ENCODE results near the gene RGS16. TPM values are rescaled to one million over a fixed set of nuclear protein-coding genes. Genes with fewer than 3 reads are reported as not detected.

RGS16 gene
- total RNA-seq, 1 donor from 2014 or later, result 12.5 TPM

DNA sequence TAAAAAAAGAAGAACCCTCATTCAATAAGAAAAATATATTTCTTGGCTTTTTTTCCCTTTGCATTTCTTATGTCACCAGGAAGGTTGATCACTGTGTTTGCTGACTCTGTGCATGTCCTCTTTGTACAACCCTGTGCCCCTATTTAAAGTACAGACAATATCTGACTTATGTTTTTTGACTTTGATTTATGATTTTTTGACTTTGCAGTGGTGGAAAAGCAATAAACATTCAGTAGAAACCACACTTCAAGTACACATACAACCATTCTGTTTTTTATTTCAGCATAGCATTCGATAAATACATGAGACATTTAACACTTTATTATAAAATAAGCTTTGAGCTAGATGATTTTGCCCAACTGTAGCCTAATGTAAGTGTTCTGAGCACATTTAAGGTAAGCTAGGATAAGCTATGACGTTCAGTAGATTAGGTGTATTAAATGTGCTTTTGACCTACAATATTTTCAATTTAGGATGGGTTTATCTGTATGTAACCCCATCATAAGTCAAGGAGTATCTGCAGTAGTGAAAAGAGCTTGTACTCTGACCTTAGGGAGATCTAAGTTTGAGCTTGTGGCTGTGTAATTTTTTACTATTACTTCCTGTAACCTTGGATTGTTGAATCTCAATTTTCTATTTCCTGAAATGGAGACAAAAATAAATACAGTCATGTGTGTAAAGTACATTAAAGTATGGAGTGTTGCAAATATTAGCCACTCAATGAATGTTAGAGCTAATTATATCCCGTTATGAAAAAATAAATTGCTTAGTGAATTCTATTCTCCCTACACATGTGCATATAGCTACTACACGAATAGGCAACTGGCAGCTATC, 16.3 kb downstream of the RGS16 start:
- no peak overlapping the region for H2AFZ ChIP-seq (replicated peaks)
- no peaks in the 10 kb centered on the region for H3K9me3 Mint-ChIP-seq

DNA sequence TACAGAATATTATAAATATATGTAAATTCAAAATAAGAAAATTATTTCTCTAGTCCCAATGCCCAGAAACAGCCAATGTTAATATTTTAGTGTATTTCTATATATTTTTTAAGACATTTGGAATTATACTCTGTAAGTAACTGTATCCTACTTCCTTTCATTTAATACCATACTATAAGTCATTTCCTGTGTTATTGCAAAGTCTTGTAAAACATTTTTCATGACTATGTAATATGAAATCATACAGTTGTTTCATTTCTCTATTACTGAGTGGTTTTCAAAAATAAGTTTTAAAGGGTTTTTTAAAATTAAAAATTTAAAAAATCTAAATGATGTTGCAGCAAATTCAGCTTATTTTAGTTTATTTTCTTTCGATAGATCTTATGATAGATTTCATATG, 17.1 kb downstream of the RGS16 start:
- no peaks in the 10 kb centered on the region for H3K27me3 ChIP-seq
- H3K4me2 ChIP-seq, result no peak overlapping the region
- no peak overlapping the region for H3K27ac ChIP-seq
- H3K27ac Mint-ChIP-seq, result no peak overlapping the region
- H3K79me2 ChIP-seq (ENCODE audit: low read depth), result no peaks in the 10 kb centered on the region
- no peaks in the 10 kb centered on the region for H3K36me3 Mint-ChIP-seq
- H3K9me3 Mint-ChIP-seq, result no peaks in the 10 kb centered on the region
- H4K20me1 ChIP-seq (ENCODE audit: low read depth), result no peaks in the 10 kb centered on the region
- peaks cover 3% of the 10 kb centered on the region for H3K9me3 ChIP-seq (ENCODE audit: low read depth)
- H3F3A ChIP-seq (ENCODE audit: low read depth), result no peaks in the 10 kb centered on the region
- H3K9ac ChIP-seq, result no peak overlapping the region
- H3K4me1 ChIP-seq, result no peaks in the 10 kb centered on the region
- peaks cover 14% of the 10 kb centered on the region for H3K4me1 Mint-ChIP-seq
- no peak for DNase-seq (ENCODE audit: low spot score)
- peaks cover 5% of the 10 kb centered on the region for H3K27me3 Mint-ChIP-seq (ENCODE audit: insufficient read depth, low read depth)
- H2AFZ ChIP-seq (replicated peaks), result no peak overlapping the region
- H3K4me3 ChIP-seq, result no peak overlapping the region
- H3K4me3 Mint-ChIP-seq, result no peak overlapping the region
- TF ChIP-seq EZH2phosphoT487 (IDR thresholded peaks at IDR 0.05) (no peak), EZH2 (IDR thresholded peaks at IDR 0.05) (no peak)
- TF ChIP-seq, protein P1, sequence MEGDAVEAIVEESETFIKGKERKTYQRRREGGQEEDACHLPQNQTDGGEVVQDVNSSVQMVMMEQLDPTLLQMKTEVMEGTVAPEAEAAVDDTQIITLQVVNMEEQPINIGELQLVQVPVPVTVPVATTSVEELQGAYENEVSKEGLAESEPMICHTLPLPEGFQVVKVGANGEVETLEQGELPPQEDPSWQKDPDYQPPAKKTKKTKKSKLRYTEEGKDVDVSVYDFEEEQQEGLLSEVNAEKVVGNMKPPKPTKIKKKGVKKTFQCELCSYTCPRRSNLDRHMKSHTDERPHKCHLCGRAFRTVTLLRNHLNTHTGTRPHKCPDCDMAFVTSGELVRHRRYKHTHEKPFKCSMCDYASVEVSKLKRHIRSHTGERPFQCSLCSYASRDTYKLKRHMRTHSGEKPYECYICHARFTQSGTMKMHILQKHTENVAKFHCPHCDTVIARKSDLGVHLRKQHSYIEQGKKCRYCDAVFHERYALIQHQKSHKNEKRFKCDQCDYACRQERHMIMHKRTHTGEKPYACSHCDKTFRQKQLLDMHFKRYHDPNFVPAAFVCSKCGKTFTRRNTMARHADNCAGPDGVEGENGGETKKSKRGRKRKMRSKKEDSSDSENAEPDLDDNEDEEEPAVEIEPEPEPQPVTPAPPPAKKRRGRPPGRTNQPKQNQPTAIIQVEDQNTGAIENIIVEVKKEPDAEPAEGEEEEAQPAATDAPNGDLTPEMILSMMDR (IDR thresholded peaks at IDR 0.05), result no peak
- H3K36me3 ChIP-seq, result no peaks in the 10 kb centered on the region

More for the DNA sequence above, 16.3 kb downstream of the RGS16 start:
- DNase-seq (ENCODE audit: low spot score), result no peak
- H3K27ac ChIP-seq, result no peak overlapping the region
- Mint-ChIP-seq H3K4me3 (no peak overlapping the region), H3K4me1 (peaks cover 14% of the 10 kb centered on the region), H3K36me3 (no peaks in the 10 kb centered on the region), H3K27ac (no peak overlapping the region), H3K27me3 (ENCODE audit: insufficient read depth, low read depth) (peaks cover 6% of the 10 kb centered on the region)
- peak overlapping the region; percentile 79 for H3K4me2 ChIP-seq
- no peaks in the 10 kb centered on the region for H3K79me2 ChIP-seq (ENCODE audit: low read depth)
- no peaks in the 10 kb centered on the region for H4K20me1 ChIP-seq (ENCODE audit: low read depth)
- no peaks in the 10 kb centered on the region for H3K4me1 ChIP-seq
- H3K36me3 ChIP-seq, result no peaks in the 10 kb centered on the region
- H3K9me3 ChIP-seq (ENCODE audit: low read depth), result peaks cover 3% of the 10 kb centered on the region
- TF ChIP-seq EZH2phosphoT487 (IDR thresholded peaks at IDR 0.05) (no peak), EZH2 (IDR thresholded peaks at IDR 0.05) (no peak)
- TF ChIP-seq, protein P1 (IDR thresholded peaks at IDR 0.05), result no peak
- H3K27me3 ChIP-seq, result no peaks in the 10 kb centered on the region
- no peak overlapping the region for H3K9ac ChIP-seq
- no peaks in the 10 kb centered on the region for H3F3A ChIP-seq (ENCODE audit: low read depth)
- peak overlapping the region; percentile 47 for H3K4me3 ChIP-seq

DNA sequence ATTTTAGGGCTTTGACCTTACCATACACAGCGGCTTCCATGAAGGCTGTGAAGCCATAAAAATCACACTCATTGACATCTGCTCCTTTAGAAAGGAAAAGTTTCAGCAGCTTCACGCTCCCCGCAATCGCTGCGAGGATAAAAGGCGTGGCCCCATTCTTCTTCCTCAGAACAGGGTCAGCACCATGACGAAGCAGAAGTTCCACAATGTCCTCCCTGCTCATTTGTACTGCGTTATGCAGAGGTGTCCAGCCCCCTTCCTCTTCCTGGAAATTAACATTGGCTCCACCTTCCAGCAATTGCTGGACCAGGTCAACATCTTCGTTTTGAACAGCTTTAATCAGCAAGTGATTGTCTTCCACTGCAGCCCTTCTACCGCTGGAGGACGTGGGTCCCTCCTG, 17.8 kb downstream of the RGS16 start:
- H3F3A ChIP-seq (ENCODE audit: low read depth), result no peaks in the 10 kb centered on the region
- no peaks in the 10 kb centered on the region for H3K36me3 ChIP-seq
- H3K4me1 Mint-ChIP-seq, result peaks cover 14% of the 10 kb centered on the region
- no peak for DNase-seq (ENCODE audit: low spot score)
- H3K27me3 ChIP-seq, result no peaks in the 10 kb centered on the region
- H3K4me2 ChIP-seq, result no peak overlapping the region
- H3K9ac ChIP-seq, result no peak overlapping the region
- peaks cover 5% of the 10 kb centered on the region for H3K27me3 Mint-ChIP-seq (ENCODE audit: insufficient read depth, low read depth)
- no peak overlapping the region for H3K27ac Mint-ChIP-seq
- no peak overlapping the region for H3K4me3 Mint-ChIP-seq
- H4K20me1 ChIP-seq (ENCODE audit: low read depth), result no peaks in the 10 kb centered on the region
- H3K9me3 Mint-ChIP-seq, result no peaks in the 10 kb centered on the region
- no peak for TF ChIP-seq EZH2 (IDR thresholded peaks at IDR 0.05)
- TF ChIP-seq, protein P1 (IDR thresholded peaks at IDR 0.05), result no peak
- no peak for TF ChIP-seq EZH2phosphoT487 (IDR thresholded peaks at IDR 0.05)
- no peaks in the 10 kb centered on the region for H3K79me2 ChIP-seq (ENCODE audit: low read depth)
- H2AFZ ChIP-seq (replicated peaks), result no peak overlapping the region
- H3K27ac ChIP-seq, result no peak overlapping the region
- H3K4me1 ChIP-seq, result no peaks in the 10 kb centered on the region
- H3K36me3 Mint-ChIP-seq, result no peaks in the 10 kb centered on the region
- H3K9me3 ChIP-seq (ENCODE audit: low read depth), result peaks cover 3% of the 10 kb centered on the region
- no peak overlapping the region for H3K4me3 ChIP-seq

Measured in neural progenitor cell (in vitro differentiated cells).